ENCODE measurements around the gene TMEM132C.

The TMEM132C gene

DNA sequence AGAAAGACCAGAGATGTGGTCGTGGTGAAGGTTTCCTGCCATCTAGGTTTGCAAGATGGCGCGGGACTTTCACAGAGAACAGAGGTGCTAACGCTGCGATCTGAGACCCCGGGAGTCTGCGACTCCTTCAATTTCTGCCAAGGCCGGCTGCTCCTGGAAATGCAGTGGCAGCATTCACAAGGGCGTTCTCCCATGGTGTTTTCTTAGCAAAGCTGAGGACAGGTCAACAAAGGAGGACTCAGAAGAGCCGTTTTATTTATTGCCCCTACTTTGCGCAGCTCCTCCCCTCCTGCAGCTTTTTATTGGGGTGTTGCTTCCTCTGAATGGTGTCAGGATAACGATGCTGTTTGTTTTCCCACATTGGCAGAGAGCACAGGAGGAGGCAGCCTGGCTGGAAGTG, 86.3 kb downstream of the TMEM132C start:
- DNase-seq, result no peak

GRCh38 chr12:128356547-128356946, 89.6 kb downstream of the TMEM132C start:
- no peak for DNase-seq

GRCh38 chr12:128361400-128361995, 94.5 kb downstream of the TMEM132C start:
- DNase-seq, result no peak

DNA sequence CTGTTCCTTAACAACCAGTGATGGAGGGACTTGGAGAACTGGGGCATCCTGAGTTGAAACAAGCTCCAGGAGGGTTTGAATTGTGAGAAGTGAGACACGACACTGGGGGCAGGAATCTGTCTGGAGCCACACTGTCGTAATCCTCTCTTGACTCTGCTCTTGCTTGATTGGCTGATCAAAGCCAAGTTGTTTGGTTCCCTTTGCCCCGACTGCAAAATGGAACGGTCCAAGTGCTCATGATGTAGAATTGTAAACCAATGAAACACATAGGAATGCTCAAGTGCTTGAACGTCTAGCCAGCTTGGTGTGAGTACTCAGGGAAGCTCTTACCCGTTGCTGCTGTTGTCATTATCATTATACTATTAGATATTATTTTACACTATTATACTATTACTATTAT, 98.1 kb downstream of the TMEM132C start:
- no peak for DNase-seq

DNA sequence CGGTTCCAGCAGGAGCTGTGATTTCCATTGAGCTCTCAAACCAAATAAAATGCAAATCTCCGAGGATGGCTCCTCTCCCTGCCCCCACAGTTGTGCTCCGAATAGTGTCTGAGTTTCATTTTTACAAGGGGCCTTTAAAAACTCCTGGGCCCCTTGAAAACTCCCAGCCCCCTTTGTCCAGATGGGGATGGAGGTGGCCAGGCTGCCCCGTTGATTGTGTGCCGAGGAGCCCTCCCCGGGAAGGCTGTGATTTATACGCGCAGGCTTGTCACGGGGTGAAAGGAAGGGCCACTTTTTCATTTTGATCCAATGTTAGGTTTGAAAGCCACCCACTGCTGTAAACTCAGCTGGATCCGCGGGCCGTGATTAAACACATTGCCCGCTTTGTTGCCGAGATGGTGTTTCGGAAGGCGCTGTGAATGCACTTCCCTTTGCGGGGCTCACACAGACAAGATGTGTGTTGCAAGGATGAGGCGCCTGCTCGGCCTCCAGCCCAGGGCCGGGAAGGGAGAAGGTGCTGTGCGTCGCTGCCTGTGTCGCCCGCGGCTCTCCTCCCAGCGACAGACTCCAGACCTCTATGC, 98.8 kb downstream of the TMEM132C start:
- no peak for DNase-seq

DNA sequence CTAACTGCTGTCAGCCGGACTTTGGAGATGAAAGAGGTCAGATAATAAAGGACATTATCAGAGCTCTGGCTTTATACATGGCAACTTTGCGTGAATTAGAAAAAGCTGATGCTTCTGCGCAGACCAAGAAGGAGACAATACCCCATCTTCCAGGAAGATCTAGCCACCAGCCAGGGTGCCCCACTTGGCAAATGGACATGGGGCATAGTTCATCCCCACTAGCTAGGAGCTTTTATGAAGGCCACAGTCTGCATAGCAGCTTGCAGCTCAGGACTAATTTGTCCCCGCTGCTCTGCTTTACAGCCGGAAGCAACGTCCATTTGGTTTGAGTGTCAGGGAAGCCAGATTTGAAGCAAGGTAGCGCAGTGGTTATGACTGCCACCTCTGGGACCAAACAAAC, 101.0 kb downstream of the TMEM132C start:
- DNase-seq, result no peak

GRCh38 chr12:128381541-128381940, 114.6 kb downstream of the TMEM132C start:
- DNase-seq, result no peak

- no peak for DNase-seq
Measured at GRCh38 chr12:128381946-128382345, 115.0 kb downstream of the TMEM132C start.

DNA sequence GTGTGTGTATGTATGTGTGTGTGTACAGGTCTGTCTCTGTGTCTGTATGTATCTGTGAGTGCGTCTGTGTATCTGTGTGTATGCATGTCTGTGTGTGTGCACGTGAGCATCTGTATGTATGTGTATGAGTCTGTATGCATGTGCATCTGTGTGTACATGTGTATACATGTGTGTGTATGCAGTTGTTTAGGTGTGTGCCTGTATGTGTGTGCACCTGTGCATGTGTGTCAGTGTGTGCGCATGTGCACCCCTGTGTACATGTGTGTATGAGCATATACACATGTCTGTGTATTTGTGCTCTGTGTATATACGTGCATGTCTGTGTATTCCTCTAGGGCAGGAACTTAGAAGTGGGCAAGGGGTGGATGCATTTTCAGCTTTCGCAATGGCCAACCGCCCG, 116.0 kb downstream of the TMEM132C start:
- DNase-seq, result no peak

GRCh38 chr12:128383357-128383937, 116.5 kb downstream of the TMEM132C start:
- no peak for DNase-seq

DNA sequence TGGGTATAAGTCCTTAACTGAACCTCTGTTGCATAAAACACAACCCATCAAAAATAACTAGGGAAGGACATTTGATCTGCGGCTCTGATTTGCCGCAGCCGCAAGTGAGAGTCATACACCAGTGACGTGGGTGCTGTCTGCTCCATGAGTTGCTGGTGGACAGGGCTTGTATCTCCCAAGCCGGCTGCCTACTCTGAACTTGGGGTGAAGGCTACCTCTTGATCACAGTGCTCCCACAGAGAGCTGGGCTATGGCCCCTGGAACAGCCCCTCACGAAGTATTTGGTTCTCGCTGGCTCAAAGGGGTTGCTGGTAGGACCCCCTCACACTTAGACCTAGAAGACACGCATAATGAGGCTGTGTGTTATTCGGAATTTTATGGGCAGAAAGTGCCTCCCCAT, 118.8 kb downstream of the TMEM132C start:
- DNase-seq, result no peak

DNA sequence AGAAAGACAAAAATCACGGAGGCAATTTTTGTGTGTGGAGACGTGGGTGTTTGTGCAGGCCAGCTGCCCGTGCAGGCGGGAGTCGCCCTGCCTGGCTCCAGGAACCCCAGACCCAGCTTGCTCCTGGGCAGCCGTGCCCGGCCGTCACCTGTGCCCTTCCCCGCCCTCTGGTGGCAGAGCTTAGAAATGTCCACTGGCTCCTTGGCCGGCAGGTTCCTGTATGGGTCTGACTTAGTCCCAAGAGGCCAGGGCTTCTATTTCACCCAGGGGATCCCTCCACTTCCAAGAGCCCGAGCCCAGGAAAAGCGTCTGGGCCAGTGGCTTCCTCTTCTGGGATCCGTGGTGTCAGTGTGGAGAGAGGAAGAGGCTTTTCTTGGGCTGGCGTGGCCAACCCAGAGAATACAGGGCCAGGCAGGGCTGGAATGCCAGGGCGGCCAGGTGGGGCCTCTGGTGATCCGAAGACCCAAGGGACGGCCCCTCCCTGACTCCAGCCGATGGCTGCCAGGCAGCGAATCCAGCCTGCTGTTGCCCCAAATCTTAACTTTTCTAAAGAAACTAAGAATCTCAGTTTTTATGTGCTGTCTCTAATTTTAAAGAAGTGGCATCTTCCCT, 120.9 kb downstream of the TMEM132C start:
- no peak for DNase-seq

DNA sequence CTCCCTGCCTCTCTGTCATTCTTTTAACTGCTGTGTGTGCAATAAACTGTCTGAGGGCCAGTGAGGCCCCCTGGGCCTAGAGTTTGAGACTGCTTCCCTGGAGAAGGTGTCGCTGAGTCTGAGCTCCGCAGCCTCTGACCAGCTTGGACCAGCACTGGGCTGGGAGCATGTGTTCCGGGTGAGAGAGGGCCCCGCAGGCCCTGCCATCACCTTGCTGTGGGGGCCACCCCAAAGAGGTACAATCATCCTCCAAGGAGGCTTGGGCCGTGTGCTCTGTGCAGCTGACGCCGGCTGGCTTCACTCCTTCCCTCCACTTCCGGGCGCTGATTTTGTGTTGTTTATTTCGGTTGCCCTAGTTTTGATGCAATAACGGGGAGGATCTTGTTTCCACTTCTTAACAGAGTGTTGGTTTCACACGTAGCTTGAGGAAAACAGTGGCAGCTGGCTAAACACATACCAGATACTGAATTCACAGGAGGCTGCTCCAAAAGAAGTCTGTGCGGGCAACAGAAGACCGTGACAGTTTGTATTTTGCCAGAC, 121.6 kb downstream of the TMEM132C start:
- no peak for DNase-seq

DNA sequence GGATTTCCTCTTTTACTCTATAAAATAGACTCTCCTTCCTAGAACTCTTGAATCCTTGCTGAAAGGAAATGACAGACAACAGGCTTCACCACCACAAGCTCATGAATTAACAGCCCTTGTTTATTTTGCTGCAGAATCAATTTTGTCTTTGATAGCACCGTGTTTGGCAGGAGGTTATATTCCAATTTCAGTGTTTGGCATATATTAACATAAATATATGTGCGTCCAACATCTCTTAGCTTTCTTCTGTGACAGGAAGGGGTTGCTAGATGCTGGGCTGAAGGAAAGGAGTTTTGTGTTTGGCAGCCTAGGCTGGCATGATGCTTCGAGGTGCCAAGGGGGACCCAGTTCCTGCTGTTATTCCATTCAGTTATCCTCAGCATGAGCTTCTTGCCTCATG, 126.4 kb downstream of the TMEM132C start:
- no peak for DNase-seq

DNA sequence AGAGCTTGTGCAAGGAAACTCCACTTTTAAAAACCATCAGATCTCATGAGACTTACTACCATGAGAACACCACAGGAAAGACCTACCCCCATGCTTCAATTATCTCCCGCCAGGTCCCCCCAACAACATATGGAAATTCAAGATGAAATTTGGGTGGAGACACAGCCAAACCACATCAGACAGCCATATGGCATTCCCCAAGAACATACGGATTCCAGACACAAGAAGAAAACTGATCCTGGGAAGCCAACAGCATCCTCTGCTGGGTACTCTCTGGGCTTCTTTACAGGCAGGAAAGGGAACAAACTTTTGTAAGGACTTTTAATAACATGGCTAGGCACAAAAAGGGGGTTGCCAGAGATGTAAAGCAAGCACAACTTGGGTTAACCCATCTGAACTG, 127.2 kb downstream of the TMEM132C start:
- DNase-seq, result no peak

- DNase-seq, result no peak
Measured at GRCh38 chr12:128399253-128399652, 132.3 kb downstream of the TMEM132C start.

- DNase-seq, result no peak
Measured at GRCh38 chr12:128402486-128403243, 135.7 kb downstream of the TMEM132C start.

DNA sequence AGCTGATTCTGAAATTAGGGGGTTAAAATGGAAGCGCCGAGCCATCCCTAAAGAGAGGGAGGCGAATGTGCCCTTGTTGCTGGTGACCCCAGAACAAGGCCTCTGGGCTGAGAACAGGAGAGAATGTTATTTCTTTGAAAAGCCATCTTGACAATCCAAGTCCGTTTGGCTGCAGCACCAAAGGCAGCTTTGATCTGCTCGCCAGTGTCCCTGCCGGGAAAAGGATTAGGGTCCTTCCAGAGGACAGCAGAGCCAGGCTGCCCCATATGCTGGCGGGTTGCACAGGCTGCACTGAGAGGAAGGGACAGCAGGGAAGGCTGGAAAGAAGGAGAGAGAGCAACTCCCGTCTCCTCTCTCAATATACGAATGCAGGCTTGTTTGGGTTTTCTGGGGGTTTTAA, 141.7 kb downstream of the TMEM132C start:
- no peak for DNase-seq

DNA sequence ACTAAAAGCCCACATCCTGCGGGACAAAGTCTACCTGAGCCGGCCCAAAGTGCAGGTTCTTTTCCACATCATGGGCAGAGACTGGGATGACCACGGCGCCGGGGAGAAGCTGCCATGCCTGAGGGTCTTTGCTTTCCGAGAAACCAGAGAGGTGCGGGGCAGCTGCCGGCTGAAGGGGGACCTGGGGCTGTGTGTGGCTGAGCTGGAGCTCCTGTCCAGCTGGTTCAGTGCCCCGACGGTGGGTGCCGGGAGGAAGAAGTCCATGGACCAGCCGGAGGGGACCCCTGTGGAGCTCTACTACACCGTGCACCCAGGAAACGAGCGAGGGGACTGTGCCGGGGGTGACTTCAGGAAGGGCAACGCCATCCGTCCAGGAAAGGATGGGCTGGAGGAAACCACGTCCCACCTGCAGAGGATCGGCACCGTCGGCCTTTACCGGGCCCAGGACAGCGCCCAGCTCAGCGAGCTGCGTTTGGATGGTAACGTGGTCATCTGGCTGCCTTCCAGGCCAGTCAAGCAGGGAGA, 148.1 kb downstream of the TMEM132C start:
- no peak for DNase-seq

DNA sequence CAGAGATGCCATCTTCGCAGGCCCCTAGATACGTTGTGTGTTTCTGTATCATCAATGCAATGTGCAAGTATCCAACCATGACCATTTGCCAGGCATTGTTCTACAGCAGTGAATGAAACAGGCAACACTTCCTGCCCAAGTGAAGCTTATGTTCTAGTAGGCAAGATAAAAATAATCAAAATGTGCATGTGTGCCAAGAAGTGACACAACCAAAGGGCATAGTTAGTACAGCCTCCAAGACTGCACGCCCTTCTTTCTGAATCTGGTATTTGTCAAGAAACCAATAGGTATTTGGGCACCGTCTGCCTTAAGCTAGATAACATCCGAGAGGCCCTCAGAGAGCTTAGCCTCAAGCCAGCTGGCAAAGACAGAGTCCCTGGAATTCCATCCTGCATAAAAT, 152.0 kb downstream of the TMEM132C start:
- no peak for DNase-seq

GRCh38 chr12:128420163-128420562, 153.2 kb downstream of the TMEM132C start:
- DNase-seq, result no peak

DNA sequence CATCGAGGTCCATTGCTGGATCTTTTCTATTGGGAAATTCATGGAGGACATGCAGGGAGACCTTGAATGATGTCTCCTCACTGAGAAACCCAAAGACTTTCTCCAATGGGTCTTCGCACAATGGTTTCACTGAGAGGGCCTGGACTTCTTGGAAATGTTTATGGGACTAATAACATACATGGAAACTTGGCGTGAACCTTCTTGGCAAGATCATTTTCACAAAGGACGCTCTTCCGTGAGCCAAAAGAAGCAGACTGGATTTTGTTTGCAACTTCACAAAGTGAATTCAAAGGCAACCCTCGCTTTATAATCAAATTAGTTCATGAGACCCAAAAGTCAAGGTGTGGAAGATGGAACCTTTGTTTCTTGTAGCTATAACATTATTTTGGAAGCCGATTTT, 154.4 kb downstream of the TMEM132C start:
- no peak for DNase-seq

GRCh38 chr12:128423205-128423604, 156.2 kb downstream of the TMEM132C start:
- DNase-seq, result no peak
